ENCODE measurements around the gene BABAM2. TPM values are rescaled to one million over a fixed set of nuclear protein-coding genes. Genes with fewer than 3 reads are reported as not detected.

The BABAM2 gene
- total RNA-seq, 1 experiment from 2014 or later = 43.5 TPM

- H3K9me3 Mint-ChIP-seq (ENCODE audit: low read depth, unreplicated experiment) = no peaks in the 10 kb centered on the region
- H3K4me3 Mint-ChIP-seq (ENCODE audit: low read depth, unreplicated experiment) = no peak overlapping the region
- no peaks in the 10 kb centered on the region for H3K36me3 Mint-ChIP-seq (ENCODE audit: insufficient read depth, unreplicated experiment)
- intact Hi-C loops (cut with micrococcal nuclease; ENCODE audit: unreplicated experiment) = no loop called here
- H3K4me1 Mint-ChIP-seq (ENCODE audit: low read depth, unreplicated experiment) = peaks cover 33% of the 10 kb centered on the region
- H3K27me3 Mint-ChIP-seq (ENCODE audit: unreplicated experiment) = no peaks in the 10 kb centered on the region
- H3K27ac Mint-ChIP-seq (ENCODE audit: unreplicated experiment) = no peak overlapping the region
- TF ChIP-seq CTCF (IDR thresholded peaks at IDR 0.05; ENCODE audit: unreplicated experiment) = no peak
- no peak for DNase-seq
- CTCF ChIA-PET = no interaction called here
- no TSS peak for BruUV-seq (replicated peaks)
Observed at GRCh38 chr2:27940982-27941381, 50.5 kb downstream of the BABAM2 start.

- intact Hi-C loops (cut with micrococcal nuclease; ENCODE audit: unreplicated experiment) = no loop called here
Observed at GRCh38 chr2:27942612-27943547, 52.4 kb downstream of the BABAM2 start.

GRCh38 chr2:27946530-27947060 is 56.1 kb downstream of the BABAM2 start:
- Mint-ChIP-seq H3K4me3 (ENCODE audit: low read depth, unreplicated experiment) (no peak overlapping the region), H3K4me1 (ENCODE audit: low read depth, unreplicated experiment) (peaks cover 23% of the 10 kb centered on the region), H3K27ac (ENCODE audit: unreplicated experiment) (peak overlapping the region; percentile 2), H3K36me3 (ENCODE audit: insufficient read depth, unreplicated experiment) (no peaks in the 10 kb centered on the region), H3K27me3 (ENCODE audit: unreplicated experiment) (no peaks in the 10 kb centered on the region), H3K9me3 (ENCODE audit: low read depth, unreplicated experiment) (no peaks in the 10 kb centered on the region)
- TF ChIP-seq CTCF (IDR thresholded peaks at IDR 0.05; ENCODE audit: unreplicated experiment) = no peak
- DNase-seq = no peak
- intact Hi-C loops (cut with micrococcal nuclease; ENCODE audit: unreplicated experiment) = no loop called here
- no TSS peak for BruUV-seq (replicated peaks)
- CTCF ChIA-PET = interaction anchor here (0.6 kb wide), 2 partner anchors 93 to 116 kb away, joined by 3 to 4 read pairs; no protein-coding TSS in a partner anchor

More at GRCh38 chr2:27942612-27943547, 52.4 kb downstream of the BABAM2 start:
- H3K27me3 Mint-ChIP-seq (ENCODE audit: unreplicated experiment) = no peaks in the 10 kb centered on the region
- no peak for TF ChIP-seq CTCF (IDR thresholded peaks at IDR 0.05; ENCODE audit: unreplicated experiment)
- BruUV-seq (replicated peaks) = no TSS peak
- H3K9me3 Mint-ChIP-seq (ENCODE audit: low read depth, unreplicated experiment) = no peaks in the 10 kb centered on the region
- no peak overlapping the region for H3K4me3 Mint-ChIP-seq (ENCODE audit: low read depth, unreplicated experiment)
- H3K36me3 Mint-ChIP-seq (ENCODE audit: insufficient read depth, unreplicated experiment) = no peaks in the 10 kb centered on the region
- CTCF ChIA-PET = interaction anchor here (0.6 kb wide), 1 partner anchor 1796 kb away, joined by 4 read pairs; no protein-coding TSS in a partner anchor
- H3K4me1 Mint-ChIP-seq (ENCODE audit: low read depth, unreplicated experiment) = peaks cover 38% of the 10 kb centered on the region
- no peak for DNase-seq
- H3K27ac Mint-ChIP-seq (ENCODE audit: unreplicated experiment) = no peak overlapping the region

- Mint-ChIP-seq H3K36me3 (ENCODE audit: insufficient read depth, unreplicated experiment) (peaks cover 8% of the 10 kb centered on the region), H3K27ac (ENCODE audit: unreplicated experiment) (no peak overlapping the region), H3K27me3 (ENCODE audit: unreplicated experiment) (no peaks in the 10 kb centered on the region), H3K4me1 (ENCODE audit: low read depth, unreplicated experiment) (peaks cover 57% of the 10 kb centered on the region), H3K4me3 (ENCODE audit: low read depth, unreplicated experiment) (no peak overlapping the region), H3K9me3 (ENCODE audit: low read depth, unreplicated experiment) (no peaks in the 10 kb centered on the region)
- intact Hi-C loops (cut with micrococcal nuclease; ENCODE audit: unreplicated experiment) = loop anchor here (10.0 kb wide), 1 partner anchor 443 kb away; the partner anchor contains the start of gene FOSL2
- BruUV-seq (replicated peaks) = no TSS peak
- DNase-seq = no peak
- CTCF ChIA-PET = no interaction called here
- no peak for TF ChIP-seq CTCF (IDR thresholded peaks at IDR 0.05; ENCODE audit: unreplicated experiment)
Observed at GRCh38 chr2:27952070-27952469, 61.5 kb downstream of the BABAM2 start.
